ENCODE results near the gene PRKG2. TPM values are rescaled to one million over a fixed set of nuclear protein-coding genes. Genes with fewer than 3 reads are reported as not detected.

PRKG2 gene
- polyA plus RNA-seq, 1 donor = 61.2 TPM

DNA sequence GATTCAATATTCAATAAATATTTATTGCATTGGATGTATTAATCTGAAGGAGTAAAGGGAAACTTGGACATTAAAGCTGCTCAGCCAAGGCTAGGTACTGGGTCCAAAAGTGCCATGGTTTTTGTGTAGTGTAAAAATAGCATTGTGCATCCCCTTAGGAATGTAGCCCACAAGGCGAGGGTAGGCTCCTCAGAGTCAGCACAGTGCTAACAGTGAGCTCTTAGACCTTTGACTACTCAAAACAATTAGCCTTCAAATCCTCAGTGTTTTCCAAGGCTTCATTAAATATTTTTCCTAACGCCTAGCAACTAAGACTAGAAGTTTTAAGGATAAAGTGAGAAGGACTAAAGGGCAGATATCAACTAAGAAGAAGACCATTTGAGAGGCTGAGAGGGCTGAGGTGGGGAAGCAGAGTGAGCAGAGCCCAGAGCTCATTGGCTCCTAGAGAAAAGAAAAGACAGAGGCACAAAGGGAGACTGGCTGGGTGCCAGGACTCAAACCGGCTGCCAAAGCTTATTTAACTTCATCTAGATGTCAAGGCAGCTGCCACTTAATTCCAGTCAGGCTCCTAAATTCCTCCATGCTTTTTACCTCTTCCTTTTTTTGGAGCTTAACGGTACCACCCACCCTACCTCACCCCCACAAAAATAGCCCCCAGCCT lies 17.0 kb downstream of the PRKG2 start:
- Histone ChIP-seq H3K9me3 (ENCODE audit: control insufficient read depth, low read depth, low read length) (no peaks in the 10 kb centered on the region), H3K36me3 (ENCODE audit: control insufficient read depth, insufficient read depth, low read length) (peaks cover 10% of the 10 kb centered on the region), H3K27ac (ENCODE audit: low read length) (peak overlapping the region; percentile 81), H3K27me3 (ENCODE audit: control insufficient read depth, insufficient read depth, low read length) (no peaks in the 10 kb centered on the region), H3K4me1 (ENCODE audit: control insufficient read depth, insufficient read depth, low read length) (peaks cover 30% of the 10 kb centered on the region), H3K4me3 (ENCODE audit: low read length) (no peak overlapping the region)
- DNase-seq = peak in 1 of 2 donors; percentile 69
- WGBS (ENCODE audit: insufficient coverage, low lambda C conversion rate) = no CpG with 5 or more reads among the region's 4 CpGs

DNA sequence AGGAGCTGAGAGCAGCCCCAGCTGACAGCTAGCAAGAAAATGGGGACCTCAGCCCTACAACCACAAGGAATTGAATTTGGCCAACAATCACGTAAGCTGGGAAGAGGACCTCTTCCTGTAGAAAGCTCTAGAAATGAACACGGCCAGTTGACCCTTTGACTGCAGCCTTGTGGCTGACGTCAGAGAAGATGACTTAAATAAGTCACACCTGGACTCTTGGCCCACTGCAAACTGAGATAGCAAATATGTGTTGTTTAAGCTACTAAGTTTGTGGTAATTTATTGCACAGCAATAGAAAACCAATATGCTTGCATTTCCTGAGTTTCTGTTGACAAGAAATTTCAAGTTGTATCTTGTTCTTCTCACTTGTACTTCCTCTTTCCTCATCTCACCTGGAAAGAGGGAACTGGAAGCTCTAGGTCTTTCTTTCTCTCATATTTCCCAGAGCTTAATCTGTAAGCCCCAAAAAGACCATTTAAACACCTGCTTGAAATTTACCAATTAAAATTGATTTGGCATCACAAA lies 18.8 kb downstream of the PRKG2 start:
- no peaks in the 10 kb centered on the region for H3K27me3 ChIP-seq (ENCODE audit: control insufficient read depth, insufficient read depth, low read length)
- peak; percentile 68 to 85 for DNase-seq
- peaks cover 10% of the 10 kb centered on the region for H3K36me3 ChIP-seq (ENCODE audit: control insufficient read depth, insufficient read depth, low read length)
- no peak overlapping the region for H3K4me3 ChIP-seq (ENCODE audit: low read length)
- H3K27ac ChIP-seq (ENCODE audit: low read length) = peak overlapping the region; percentile 81
- WGBS (ENCODE audit: insufficient coverage, low lambda C conversion rate) = no CpG with 5 or more reads among the region's 3 CpGs
- peaks cover 35% of the 10 kb centered on the region for H3K4me1 ChIP-seq (ENCODE audit: control insufficient read depth, insufficient read depth, low read length)
- no peaks in the 10 kb centered on the region for H3K9me3 ChIP-seq (ENCODE audit: control insufficient read depth, low read depth, low read length)

DNA sequence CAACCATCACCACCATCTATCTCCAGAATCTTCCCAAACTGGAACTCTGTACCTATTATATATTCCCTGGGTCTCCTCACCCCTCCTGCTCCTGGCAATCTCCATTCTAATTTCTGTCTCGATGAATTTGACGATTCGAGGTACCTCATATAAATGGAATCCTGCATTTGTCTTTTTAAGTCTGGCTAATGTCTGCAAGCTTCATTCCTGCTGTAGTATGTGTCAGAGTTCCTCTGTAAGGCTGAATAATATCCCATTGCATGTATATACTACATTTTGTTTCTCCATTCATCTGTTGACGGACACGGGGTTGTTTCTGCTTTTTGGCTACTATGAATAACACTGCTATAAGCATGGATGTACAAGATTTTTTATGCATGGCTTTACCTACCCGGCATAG lies 19.5 kb downstream of the PRKG2 start:
- H3K9me3 ChIP-seq (ENCODE audit: control insufficient read depth, low read depth, low read length) = no peaks in the 10 kb centered on the region
- peaks cover 10% of the 10 kb centered on the region for H3K36me3 ChIP-seq (ENCODE audit: control insufficient read depth, insufficient read depth, low read length)
- WGBS (ENCODE audit: insufficient coverage, low lambda C conversion rate) = no CpG with 5 or more reads among the region's 6 CpGs
- DNase-seq = no peak
- H3K27ac ChIP-seq (ENCODE audit: low read length) = peak overlapping the region; percentile 81
- peaks cover 35% of the 10 kb centered on the region for H3K4me1 ChIP-seq (ENCODE audit: control insufficient read depth, insufficient read depth, low read length)
- H3K4me3 ChIP-seq (ENCODE audit: low read length) = no peak overlapping the region
- H3K27me3 ChIP-seq (ENCODE audit: control insufficient read depth, insufficient read depth, low read length) = no peaks in the 10 kb centered on the region

DNA sequence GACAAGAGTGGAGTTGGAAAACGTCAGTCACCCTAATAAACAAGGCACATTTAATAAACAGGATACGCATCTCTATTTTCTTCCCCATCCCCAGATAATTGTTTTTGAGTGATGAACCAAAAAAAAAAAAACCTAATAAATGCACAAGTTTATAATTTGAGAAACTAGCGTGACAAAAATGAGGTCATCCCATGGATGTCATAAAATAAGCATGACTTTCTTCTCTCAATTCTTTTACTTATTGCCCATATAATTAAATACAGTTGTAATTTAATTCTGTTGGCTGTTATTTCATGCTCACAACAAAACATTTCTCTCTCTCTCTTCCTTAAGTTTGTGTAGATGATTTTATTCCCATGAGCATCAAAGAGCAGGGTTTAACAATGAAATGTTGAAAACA lies 20.7 kb downstream of the PRKG2 start:
- H3K4me3 ChIP-seq (ENCODE audit: low read length) = no peak overlapping the region
- H3K27me3 ChIP-seq (ENCODE audit: control insufficient read depth, insufficient read depth, low read length) = no peaks in the 10 kb centered on the region
- no peaks in the 10 kb centered on the region for H3K9me3 ChIP-seq (ENCODE audit: control insufficient read depth, low read depth, low read length)
- peaks cover 35% of the 10 kb centered on the region for H3K4me1 ChIP-seq (ENCODE audit: control insufficient read depth, insufficient read depth, low read length)
- 90% methylated on average over 3 of the region's 3 CpGs for WGBS (ENCODE audit: insufficient coverage, low lambda C conversion rate)
- H3K27ac ChIP-seq (ENCODE audit: low read length) = no peak overlapping the region
- DNase-seq = no peak
- peaks cover 4% of the 10 kb centered on the region for H3K36me3 ChIP-seq (ENCODE audit: control insufficient read depth, insufficient read depth, low read length)

DNA sequence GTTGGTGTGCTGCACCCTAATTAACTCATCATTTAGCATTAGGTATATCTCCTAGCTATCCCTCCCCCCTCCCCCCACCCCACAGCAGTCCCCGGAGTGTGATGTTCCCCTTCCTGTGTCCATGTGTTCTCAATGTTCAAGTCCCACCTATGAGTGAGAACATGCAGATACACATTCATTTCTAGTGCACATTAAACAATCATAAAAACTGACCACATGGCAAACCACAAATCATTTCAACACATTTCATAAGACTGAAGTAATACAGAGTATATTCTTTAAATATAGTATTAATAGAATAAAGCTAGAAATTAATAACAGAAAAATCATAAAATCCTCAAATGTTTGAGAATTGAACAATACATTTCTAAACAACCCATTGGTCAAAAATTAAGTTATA lies 34.1 kb downstream of the PRKG2 start:
- H3K4me3 ChIP-seq (ENCODE audit: low read length) = no peak overlapping the region
- H3K27me3 ChIP-seq (ENCODE audit: control insufficient read depth, insufficient read depth, low read length) = no peaks in the 10 kb centered on the region
- DNase-seq = no peak
- WGBS (ENCODE audit: insufficient coverage, low lambda C conversion rate) = no CpG with 5 or more reads among the region's 1 CpG
- no peaks in the 10 kb centered on the region for H3K9me3 ChIP-seq (ENCODE audit: control insufficient read depth, low read depth, low read length)
- no peak overlapping the region for H3K27ac ChIP-seq (ENCODE audit: low read length)
- H3K36me3 ChIP-seq (ENCODE audit: control insufficient read depth, insufficient read depth, low read length) = peaks cover 2% of the 10 kb centered on the region
- H3K4me1 ChIP-seq (ENCODE audit: control insufficient read depth, insufficient read depth, low read length) = no peaks in the 10 kb centered on the region

DNA sequence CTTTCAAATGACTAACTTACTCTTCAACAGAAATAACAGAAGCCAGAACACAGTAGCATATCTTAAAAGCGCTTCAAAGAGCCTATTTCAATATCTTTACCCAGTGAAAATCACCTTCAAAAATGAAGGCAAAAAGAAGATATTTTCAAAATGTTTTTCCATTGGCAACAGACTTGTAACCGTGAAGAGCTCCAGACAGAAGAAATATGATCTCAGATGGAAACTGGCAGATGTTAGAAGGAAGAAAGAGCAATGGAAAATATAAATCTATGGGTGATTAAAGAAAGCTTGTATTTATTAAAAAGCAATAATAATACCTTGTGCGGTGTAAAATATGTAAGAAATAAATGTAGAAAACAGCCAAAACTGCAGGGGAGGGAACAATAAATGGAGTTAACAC lies 35.7 kb downstream of the PRKG2 start:
- H3K36me3 ChIP-seq (ENCODE audit: control insufficient read depth, insufficient read depth, low read length) = peaks cover 2% of the 10 kb centered on the region
- no peak overlapping the region for H3K27ac ChIP-seq (ENCODE audit: low read length)
- no peak for DNase-seq
- no peaks in the 10 kb centered on the region for H3K4me1 ChIP-seq (ENCODE audit: control insufficient read depth, insufficient read depth, low read length)
- no peaks in the 10 kb centered on the region for H3K27me3 ChIP-seq (ENCODE audit: control insufficient read depth, insufficient read depth, low read length)
- H3K4me3 ChIP-seq (ENCODE audit: low read length) = no peak overlapping the region
- WGBS (ENCODE audit: insufficient coverage, low lambda C conversion rate) = 97% methylated on average over 3 of the region's 3 CpGs
- no peaks in the 10 kb centered on the region for H3K9me3 ChIP-seq (ENCODE audit: control insufficient read depth, low read depth, low read length)

DNA sequence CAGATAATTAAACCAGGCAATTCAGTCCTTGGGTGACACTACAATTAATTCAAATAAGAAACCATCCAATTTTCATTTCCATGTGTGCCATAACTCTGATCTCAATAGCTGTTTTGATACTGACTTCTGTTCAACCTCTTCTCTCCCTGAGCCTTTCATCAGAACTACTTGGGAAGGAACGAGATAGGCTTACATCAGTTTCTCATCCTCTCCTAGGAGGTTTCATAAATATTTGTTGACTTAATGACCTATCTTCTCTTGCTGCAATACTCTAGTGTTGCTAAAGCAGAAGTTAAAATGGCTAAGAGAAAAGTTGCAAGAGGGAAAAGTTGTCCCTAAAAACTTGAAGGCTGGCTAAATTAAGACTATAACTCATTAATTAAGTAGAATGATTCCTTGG lies 41.8 kb downstream of the PRKG2 start:
- H3K9me3 ChIP-seq (ENCODE audit: control insufficient read depth, low read depth, low read length) = no peaks in the 10 kb centered on the region
- DNase-seq = no peak
- no peak overlapping the region for H3K27ac ChIP-seq (ENCODE audit: low read length)
- H3K4me3 ChIP-seq (ENCODE audit: low read length) = no peak overlapping the region
- no peaks in the 10 kb centered on the region for H3K27me3 ChIP-seq (ENCODE audit: control insufficient read depth, insufficient read depth, low read length)
- peaks cover 11% of the 10 kb centered on the region for H3K36me3 ChIP-seq (ENCODE audit: control insufficient read depth, insufficient read depth, low read length)
- no CpG with 5 or more reads among the region's 1 CpG for WGBS (ENCODE audit: insufficient coverage, low lambda C conversion rate)
- H3K4me1 ChIP-seq (ENCODE audit: control insufficient read depth, insufficient read depth, low read length) = no peaks in the 10 kb centered on the region

DNA sequence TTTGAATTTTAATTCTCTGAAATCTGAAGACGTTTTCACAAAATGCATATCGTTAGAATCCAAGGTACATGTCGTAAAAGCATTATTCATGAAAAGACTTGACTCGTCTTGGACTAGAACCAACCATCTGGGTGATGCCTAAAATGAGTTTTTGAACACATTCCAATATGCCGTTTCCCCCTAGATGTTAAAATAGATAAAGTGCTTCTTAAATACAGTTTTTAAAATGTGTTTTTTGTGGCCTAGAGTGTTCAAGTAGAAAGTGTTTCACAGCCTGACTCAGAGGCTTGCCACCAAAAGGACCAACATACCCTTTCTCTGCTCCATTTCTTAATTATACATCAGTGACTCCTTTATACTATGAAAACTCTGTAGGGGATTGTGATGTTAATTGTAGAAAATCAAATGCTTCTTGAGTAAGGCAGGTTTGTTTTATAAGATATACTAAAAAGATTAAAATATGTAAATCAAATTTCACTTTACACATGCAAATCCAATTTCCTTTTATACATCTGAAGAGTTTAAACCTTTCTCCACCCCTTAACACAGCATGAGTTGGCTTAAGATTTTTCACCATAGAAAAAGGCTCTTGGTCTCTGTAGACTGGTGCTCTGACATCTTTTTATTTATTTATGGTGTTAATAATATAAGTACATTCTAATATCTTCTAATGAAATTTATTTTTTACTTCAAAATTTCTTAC lies 48.4 kb downstream of the PRKG2 start:
- H3K9me3 ChIP-seq (ENCODE audit: control insufficient read depth, low read depth, low read length) = no peaks in the 10 kb centered on the region
- peaks cover 10% of the 10 kb centered on the region for H3K36me3 ChIP-seq (ENCODE audit: control insufficient read depth, insufficient read depth, low read length)
- H3K27me3 ChIP-seq (ENCODE audit: control insufficient read depth, insufficient read depth, low read length) = no peaks in the 10 kb centered on the region
- H3K4me1 ChIP-seq (ENCODE audit: control insufficient read depth, insufficient read depth, low read length) = peaks cover 24% of the 10 kb centered on the region
- 73% methylated on average over 3 of the region's 5 CpGs for whole genome bisulfite sequencing (ENCODE audit: insufficient coverage, low lambda C conversion rate)
- peak overlapping the region; percentile 90 for H3K27ac ChIP-seq (ENCODE audit: low read length)
- DNase-seq = no peak
- H3K4me3 ChIP-seq (ENCODE audit: low read length) = no peak overlapping the region

DNA sequence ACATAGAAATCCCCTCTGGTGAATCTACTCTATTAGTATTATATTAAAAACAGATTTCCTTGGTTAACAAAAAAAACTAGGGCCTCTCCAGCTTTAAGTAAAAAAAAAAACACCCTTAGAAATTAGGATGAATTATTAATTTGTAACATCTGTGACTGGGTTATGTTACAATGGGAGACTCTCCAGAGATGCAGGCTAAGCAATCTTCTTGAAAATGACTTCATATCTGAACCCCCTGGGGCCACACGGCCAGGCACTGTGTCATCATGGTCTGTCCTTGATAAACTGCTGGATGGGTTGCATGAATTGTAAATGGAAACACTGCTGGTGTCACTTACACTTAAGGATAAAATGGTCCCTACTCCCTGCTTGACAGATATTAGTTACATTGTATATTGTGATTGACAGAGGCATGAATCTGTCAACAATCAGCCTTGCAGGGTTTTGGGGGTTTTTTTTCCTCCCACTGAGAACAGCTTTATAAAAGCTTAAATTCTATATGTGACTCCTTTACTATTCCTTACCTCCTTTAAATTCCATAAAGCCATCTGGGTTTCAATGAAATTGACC lies 49.1 kb downstream of the PRKG2 start:
- DNase-seq = peak in 1 of 2 donors; percentile 27
- Histone ChIP-seq H3K27me3 (ENCODE audit: control insufficient read depth, insufficient read depth, low read length) (no peaks in the 10 kb centered on the region), H3K4me3 (ENCODE audit: low read length) (no peak overlapping the region), H3K27ac (ENCODE audit: low read length) (peak overlapping the region; percentile 90), H3K4me1 (ENCODE audit: control insufficient read depth, insufficient read depth, low read length) (peaks cover 24% of the 10 kb centered on the region), H3K36me3 (ENCODE audit: control insufficient read depth, insufficient read depth, low read length) (peaks cover 4% of the 10 kb centered on the region), H3K9me3 (ENCODE audit: control insufficient read depth, low read depth, low read length) (no peaks in the 10 kb centered on the region)
- no CpG with 5 or more reads among the region's 1 CpG for WGBS (ENCODE audit: insufficient coverage, low lambda C conversion rate)

DNA sequence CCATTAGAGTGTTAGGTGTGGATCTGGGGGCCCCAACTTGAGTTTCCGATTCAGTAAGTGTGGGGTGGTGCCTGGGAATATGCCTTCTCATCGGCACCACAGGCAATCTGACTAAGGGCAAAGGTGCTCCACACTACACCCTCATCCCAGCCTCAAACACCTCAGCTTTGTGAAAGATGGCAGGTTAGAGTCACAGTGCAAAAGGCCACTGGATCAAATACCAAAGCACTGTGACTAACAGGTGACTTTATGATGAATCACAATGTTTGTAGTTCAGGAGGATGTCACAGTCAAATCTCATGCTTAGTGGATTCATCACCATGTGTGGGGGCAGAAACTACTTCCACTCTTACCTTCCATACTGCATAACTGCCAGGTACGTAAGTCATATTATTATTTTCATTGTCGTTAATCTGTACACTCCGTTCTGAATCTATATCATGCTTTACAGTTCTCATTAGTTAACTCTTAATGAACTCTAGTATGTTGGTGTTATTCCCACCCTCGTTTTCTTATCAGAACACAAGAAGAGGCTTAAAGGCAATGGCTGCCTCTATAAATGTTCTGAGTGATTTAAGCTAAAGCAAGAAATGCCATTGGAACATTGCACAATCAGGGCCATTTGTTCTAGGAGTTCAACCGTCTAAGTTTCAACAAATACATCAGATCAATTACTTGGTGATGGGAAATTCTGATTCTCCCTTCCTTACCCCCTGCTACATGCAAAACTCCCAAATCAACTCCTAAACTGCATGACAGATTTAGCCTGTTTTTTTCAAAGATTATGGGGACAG lies 50.2 kb downstream of the PRKG2 start:
- Histone ChIP-seq H3K9me3 (ENCODE audit: control insufficient read depth, low read depth, low read length) (no peaks in the 10 kb centered on the region), H3K4me3 (ENCODE audit: low read length) (no peak overlapping the region), H3K27ac (ENCODE audit: low read length) (peak overlapping the region; percentile 90), H3K4me1 (ENCODE audit: control insufficient read depth, insufficient read depth, low read length) (peaks cover 24% of the 10 kb centered on the region), H3K36me3 (ENCODE audit: control insufficient read depth, insufficient read depth, low read length) (peaks cover 4% of the 10 kb centered on the region), H3K27me3 (ENCODE audit: control insufficient read depth, insufficient read depth, low read length) (no peaks in the 10 kb centered on the region)
- WGBS (ENCODE audit: insufficient coverage, low lambda C conversion rate) = 80% methylated on average over 1 of the region's 7 CpGs
- DNase-seq = peak; percentile 84 to 94
